Prostate gland (tissue), 2 donors: ENCODE measurements around the gene CDC25A.

ENCODE experiments used
- CTCF ChIP-seq, 4 experiments: fragments of 200-600 bp in 2 of 4; fragments of 450-650 bp in 2 of 4; sonication (generic) in 2 of 4; IDR thresholded peaks; 1 replicate in 3 of 4; 2 replicates in 1 of 4; pipeline ENCODE4 v1.5.1; 2016 to 2019; ENCODE audit warnings: antibody characterized with exemption in 4 of 4, mild to moderate bottlenecking in 2 of 4, moderate library complexity in 2 of 4
- POLR2A ChIP-seq: fragments of 450-650 bp; IDR thresholded peaks from one replicate; pipeline ENCODE4 v1.6.1; 2016; ENCODE audit warnings: antibody characterized with exemption, mild to moderate bottlenecking
- POLR2AphosphoS5 ChIP-seq: sonication (generic); formaldehyde crosslinking; IDR thresholded peaks from one replicate; pipeline ENCODE4 v1.6.1; 2017; ENCODE audit warnings: antibody characterized with exemption

GRCh38 chr3:48232232-48232631 lies 44.0 kb upstream of the CDC25A start:
- TF ChIP-seq CTCF (IDR thresholded peaks at IDR 0.05) (no peak), POLR2A (no peak), POLR2AphosphoS5 (peak; percentile 92)
